Mesangial cell (primary cell): ENCODE data around the gene MAFF. TPM values are rescaled to one million over a fixed set of nuclear protein-coding genes. Genes with fewer than 3 reads are reported as not detected.

Experiments used
- total RNA-seq: library from RNA; depleted of rRNA; stranded (reverse); fragments of >200 nt; gene quantifications from 2 replicates; pipeline ENCODE4 v1.2.3, GENCODE V29; 2015

Gene MAFF
- 12.5 and 17.1 TPM in 2 replicates for total RNA-seq

GRCh38 chr22:38201711-38202436, at the start of gene MAFF:
MAFF (plus strand) TSS chr22:38201994; CDS start chr22:38213854, 11,860 bp downstream.

GRCh38 chr22:38181453-38182200, 20.2 kb upstream of the MAFF start, which contains the start of gene PLA2G6:
PLA2G6 (minus strand) TSS chr22:38181830; CDS start chr22:38169426, 12,404 bp downstream.

Other genes with a start within 250 kb of the MAFF start
- gene C22orf23, start 248.4 kb upstream of the MAFF start, total RNA-seq: under 0.01 and 0.33 TPM in 2 replicates
- 61.7 and 104 TPM in 2 replicates for gene POLR2F, start 248.3 kb upstream of the MAFF start, total RNA-seq
- gene SOX10, start 217.4 kb upstream of the MAFF start, total RNA-seq: 0.16 TPM in 1 of 2 replicates, not detected in the other
- 31.8 and 44.1 TPM in 2 replicates for gene PICK1, start 144.6 kb upstream of the MAFF start, total RNA-seq
- gene SLC16A8, start 117.8 kb upstream of the MAFF start, total RNA-seq: 0.51 TPM in 1 of 2 replicates, not detected in the other
- 4.2 and 6.0 TPM in 2 replicates for gene BAIAP2L2, start 91.3 kb upstream of the MAFF start, total RNA-seq
- 3.7 and 32.6 TPM in 2 replicates for gene PLA2G6, start 20.2 kb upstream of the MAFF start, total RNA-seq
- 105 and 133 TPM in 2 replicates for gene TMEM184B, start 71.0 kb downstream of the MAFF start, total RNA-seq
- 182 and 185 TPM in 2 replicates for gene CSNK1E, start 115.4 kb downstream of the MAFF start, total RNA-seq